Loucy (cell line): ENCODE results near the gene RBMS3.

Experiments
- H2AFZ ChIP-seq: fragments of 200-600 bp; sonication (generic); 2 replicates; pipeline ENCODE4 v1.6.0; 2016; ENCODE audit warnings: antibody characterized with exemption, mild to moderate bottlenecking, low read length, moderate library complexity
- H3F3A ChIP-seq: fragments of 200-600 bp; 2 replicates; pipeline ENCODE4 v1.6.0; 2016; ENCODE audit warnings: antibody characterized with exemption, low read depth, mild to moderate bottlenecking
- H3K27me3 ChIP-seq: fragments of 200-600 bp; sonication (generic); 2 replicates; pipeline ENCODE4 v1.6.1; 2014; ENCODE audit warnings: low read length, mild to moderate bottlenecking; ENCODE audit not compliant: insufficient read depth, poor library complexity, severe bottlenecking
- H3K36me3 ChIP-seq: fragments of 200-600 bp; sonication (generic); 2 replicates; pipeline ENCODE4 v1.6.1; 2016; ENCODE audit warnings: low read length; ENCODE audit not compliant: insufficient read depth
- H3K4me1 ChIP-seq: fragments of 200-600 bp; sonication (generic); 2 replicates; pipeline ENCODE4 v1.5.1; 2014; ENCODE audit warnings: low read length, mild to moderate bottlenecking; ENCODE audit not compliant: insufficient read depth, poor library complexity, severe bottlenecking
- H3K4me2 ChIP-seq: fragments of 200-600 bp; sonication (generic); 2 replicates; pipeline ENCODE4 v1.6.0; 2014; ENCODE audit warnings: antibody characterized with exemption, low read length, low read depth, mild to moderate bottlenecking; ENCODE audit not compliant: poor library complexity, severe bottlenecking
- H3K4me3 ChIP-seq: fragments of 200-600 bp; sonication (generic); 2 replicates; pipeline ENCODE4 v1.5.1; 2014; ENCODE audit warnings: low read length, mild to moderate bottlenecking, mixed read lengths; ENCODE audit not compliant: poor library complexity, severe bottlenecking
- H3K79me2 ChIP-seq: fragments of 200-600 bp; sonication (generic); 2 replicates; pipeline ENCODE4 v1.6.1; 2014; ENCODE audit warnings: low read length; ENCODE audit not compliant: insufficient read depth
- H3K9ac ChIP-seq: fragments of 200-600 bp; sonication (generic); 2 replicates; pipeline ENCODE4 v1.6.0; 2014; ENCODE audit warnings: mild to moderate bottlenecking, low read depth, low read length, moderate library complexity; ENCODE audit not compliant: poor library complexity, severe bottlenecking
- H3K9me2 ChIP-seq: fragments of 200-600 bp; sonication (generic); replicated peaks from 2 replicates; pipeline ENCODE4 v1.6.1; 2016; ENCODE audit warnings: low read depth, low read length, mixed read lengths
- H3K9me3 ChIP-seq: fragments of 200-600 bp; sonication (generic); 2 replicates; pipeline ENCODE4 v1.6.1; 2014; ENCODE audit warnings: mild to moderate bottlenecking, antibody characterized with exemption, low read length, low read depth; ENCODE audit not compliant: insufficient read depth
- H4K20me1 ChIP-seq: fragments of 200-600 bp; sonication (generic); 2 replicates; pipeline ENCODE4 v1.6.0; 2014; ENCODE audit warnings: antibody characterized with exemption, low read length, mild to moderate bottlenecking; ENCODE audit not compliant: insufficient read depth, poor library complexity, severe bottlenecking
- EZH2phosphoT487 ChIP-seq: fragments of 200-600 bp; IDR thresholded peaks from 2 replicates; pipeline ENCODE4 v1.6.1; 2018; ENCODE audit warnings: antibody characterized with exemption, mild to moderate bottlenecking, moderate library complexity, borderline replicate concordance
- TF ChIP-seq, protein P1 (sequence below): fragments of 200-600 bp; sonication (generic); conservative IDR thresholded peaks from 2 replicates; pipeline ENCODE4 v1.5.1; 2014; ENCODE audit warnings: mild to moderate bottlenecking, antibody characterized with exemption, low read length

Gene RBMS3

DNA sequence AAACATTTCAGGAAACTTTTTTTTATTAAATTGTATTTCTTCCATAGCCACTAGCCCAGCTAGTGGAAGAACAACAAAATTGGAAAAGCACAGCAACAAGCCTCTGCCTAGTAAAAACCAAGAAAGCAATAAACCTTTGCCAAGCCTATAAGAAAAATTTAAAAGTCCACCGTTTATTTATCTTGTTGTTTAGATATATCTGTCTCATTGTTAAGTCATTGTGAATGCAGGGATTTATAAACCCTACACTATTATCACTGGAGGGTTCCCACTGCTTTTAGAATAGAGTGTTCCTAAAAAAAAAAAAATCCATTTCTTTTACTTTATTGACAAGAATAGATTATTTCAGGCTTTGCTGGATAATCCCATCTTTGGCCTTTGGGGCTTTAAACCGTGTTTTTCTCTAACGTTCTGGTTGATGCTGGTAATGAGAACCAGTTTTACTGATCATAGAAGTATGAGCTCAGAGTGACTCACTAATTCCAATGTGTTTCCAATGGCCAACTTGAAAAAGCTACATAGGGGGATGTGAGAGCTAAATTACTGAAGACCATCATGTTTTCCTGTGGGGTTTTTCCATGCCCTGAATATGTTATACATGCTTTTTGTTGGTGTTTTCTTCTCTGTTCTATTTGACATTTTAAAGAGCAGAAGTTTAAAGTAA lies 634.1 kb downstream of the RBMS3 start:
- TF ChIP-seq, protein P1, sequence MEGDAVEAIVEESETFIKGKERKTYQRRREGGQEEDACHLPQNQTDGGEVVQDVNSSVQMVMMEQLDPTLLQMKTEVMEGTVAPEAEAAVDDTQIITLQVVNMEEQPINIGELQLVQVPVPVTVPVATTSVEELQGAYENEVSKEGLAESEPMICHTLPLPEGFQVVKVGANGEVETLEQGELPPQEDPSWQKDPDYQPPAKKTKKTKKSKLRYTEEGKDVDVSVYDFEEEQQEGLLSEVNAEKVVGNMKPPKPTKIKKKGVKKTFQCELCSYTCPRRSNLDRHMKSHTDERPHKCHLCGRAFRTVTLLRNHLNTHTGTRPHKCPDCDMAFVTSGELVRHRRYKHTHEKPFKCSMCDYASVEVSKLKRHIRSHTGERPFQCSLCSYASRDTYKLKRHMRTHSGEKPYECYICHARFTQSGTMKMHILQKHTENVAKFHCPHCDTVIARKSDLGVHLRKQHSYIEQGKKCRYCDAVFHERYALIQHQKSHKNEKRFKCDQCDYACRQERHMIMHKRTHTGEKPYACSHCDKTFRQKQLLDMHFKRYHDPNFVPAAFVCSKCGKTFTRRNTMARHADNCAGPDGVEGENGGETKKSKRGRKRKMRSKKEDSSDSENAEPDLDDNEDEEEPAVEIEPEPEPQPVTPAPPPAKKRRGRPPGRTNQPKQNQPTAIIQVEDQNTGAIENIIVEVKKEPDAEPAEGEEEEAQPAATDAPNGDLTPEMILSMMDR, result no peak
- TF ChIP-seq EZH2phosphoT487, result no peak
- no peak overlapping the region for H3K4me3 ChIP-seq
- no peaks in the 10 kb centered on the region for H3K9me2 ChIP-seq
- H3F3A ChIP-seq, result no peaks in the 10 kb centered on the region
- no peak overlapping the region for H3K9ac ChIP-seq
- H3K4me2 ChIP-seq, result no peak overlapping the region
- H3K4me1 ChIP-seq, result no peaks in the 10 kb centered on the region
- no peaks in the 10 kb centered on the region for H3K36me3 ChIP-seq
- H3K27me3 ChIP-seq, result no peaks in the 10 kb centered on the region
- no peaks in the 10 kb centered on the region for H3K9me3 ChIP-seq
- no peaks in the 10 kb centered on the region for H3K79me2 ChIP-seq
- H2AFZ ChIP-seq, result no peak overlapping the region
- H4K20me1 ChIP-seq, result no peaks in the 10 kb centered on the region

- H3K4me3 ChIP-seq, result no peak overlapping the region
- no peaks in the 10 kb centered on the region for H3F3A ChIP-seq
- TF ChIP-seq, protein P1, result no peak
- no peak for TF ChIP-seq EZH2phosphoT487
- H2AFZ ChIP-seq, result no peak overlapping the region
- H3K4me2 ChIP-seq, result no peak overlapping the region
- H3K9me3 ChIP-seq, result no peaks in the 10 kb centered on the region
- H3K4me1 ChIP-seq, result no peaks in the 10 kb centered on the region
- H3K9ac ChIP-seq, result no peak overlapping the region
- H3K9me2 ChIP-seq, result no peaks in the 10 kb centered on the region
- no peaks in the 10 kb centered on the region for H4K20me1 ChIP-seq
- H3K79me2 ChIP-seq, result no peaks in the 10 kb centered on the region
- no peaks in the 10 kb centered on the region for H3K27me3 ChIP-seq
- H3K36me3 ChIP-seq, result no peaks in the 10 kb centered on the region
These were observed 638.7 kb downstream of the RBMS3 start for GRCh38 chr3:29919571-29919970.

GRCh38 chr3:29922992-29923746 lies 642.3 kb downstream of the RBMS3 start:
- no peaks in the 10 kb centered on the region for H4K20me1 ChIP-seq
- no peaks in the 10 kb centered on the region for H3K79me2 ChIP-seq
- H2AFZ ChIP-seq, result no peak overlapping the region
- H3F3A ChIP-seq, result no peaks in the 10 kb centered on the region
- H3K27me3 ChIP-seq, result no peaks in the 10 kb centered on the region
- no peaks in the 10 kb centered on the region for H3K9me2 ChIP-seq
- TF ChIP-seq EZH2phosphoT487, result no peak
- TF ChIP-seq, protein P1, result no peak
- no peaks in the 10 kb centered on the region for H3K36me3 ChIP-seq
- H3K4me3 ChIP-seq, result no peak overlapping the region
- H3K9ac ChIP-seq, result no peak overlapping the region
- no peak overlapping the region for H3K4me2 ChIP-seq
- H3K9me3 ChIP-seq, result no peaks in the 10 kb centered on the region
- H3K4me1 ChIP-seq, result no peaks in the 10 kb centered on the region
